Ureter (tissue), 1 donor: ENCODE data around the gene FHOD3. TPM values are rescaled to one million over a fixed set of nuclear protein-coding genes. Genes with fewer than 3 reads are reported as not detected.
A peak's percentile ranks its signal among the peaks of the same experiment; 100 is the strongest.

Source experiments
- DNase-seq: peaks from one replicate; pipeline ENCODE4 v3.0.0-alpha.2; 2020; ENCODE audit warnings: low spot score
- total RNA-seq: library from RNA; stranded (reverse); gene quantifications from one replicate; pipeline ENCODE4 v1.2.4, GENCODE V29; 2023
- donor health status: DM: yes; HTN: yes; CAD: no.

Gene FHOD3
- total RNA-seq, 1 donor from 2014 or later: 25.7 TPM

DNA sequence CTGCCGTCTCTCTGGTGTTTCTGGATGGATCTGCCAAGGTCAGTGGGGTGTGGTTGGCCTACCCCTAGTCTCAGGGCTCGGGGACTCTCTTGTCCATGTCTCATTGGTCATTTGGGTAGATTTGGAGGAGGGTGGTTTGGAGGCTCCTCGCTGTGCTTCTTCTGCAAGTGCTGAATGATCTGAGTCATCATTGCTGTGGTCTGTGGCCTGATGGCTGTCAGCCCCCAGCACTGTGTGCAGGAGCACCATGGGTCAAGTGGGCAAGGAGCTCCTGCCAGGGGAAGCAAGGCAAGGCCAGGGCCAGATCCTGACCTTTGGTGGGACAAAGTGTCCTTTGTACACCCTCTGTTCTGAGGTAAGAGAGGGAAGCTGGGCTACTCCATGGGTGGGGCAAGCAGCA, 221.8 kb downstream of the FHOD3 start:
- no peak for DNase-seq

DNA sequence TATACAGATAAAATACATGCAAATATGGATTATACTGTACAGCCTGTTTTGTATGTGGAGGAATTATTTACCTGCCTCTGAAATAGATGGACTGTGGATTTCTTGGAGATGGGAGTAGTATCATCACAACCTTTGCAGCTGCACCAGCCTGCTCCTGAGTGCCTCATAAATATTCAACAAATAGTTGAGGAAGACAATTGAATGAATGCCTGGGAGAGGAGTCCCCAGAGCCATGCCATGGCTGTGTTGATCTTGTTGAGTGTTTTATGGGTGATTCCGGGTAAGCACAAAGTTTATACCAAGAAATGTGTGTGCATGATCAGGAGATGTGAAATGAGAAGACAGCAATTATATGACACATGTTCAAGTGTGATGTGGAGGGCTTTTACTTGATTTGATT, 225.0 kb downstream of the FHOD3 start:
- no peak for DNase-seq

DNA sequence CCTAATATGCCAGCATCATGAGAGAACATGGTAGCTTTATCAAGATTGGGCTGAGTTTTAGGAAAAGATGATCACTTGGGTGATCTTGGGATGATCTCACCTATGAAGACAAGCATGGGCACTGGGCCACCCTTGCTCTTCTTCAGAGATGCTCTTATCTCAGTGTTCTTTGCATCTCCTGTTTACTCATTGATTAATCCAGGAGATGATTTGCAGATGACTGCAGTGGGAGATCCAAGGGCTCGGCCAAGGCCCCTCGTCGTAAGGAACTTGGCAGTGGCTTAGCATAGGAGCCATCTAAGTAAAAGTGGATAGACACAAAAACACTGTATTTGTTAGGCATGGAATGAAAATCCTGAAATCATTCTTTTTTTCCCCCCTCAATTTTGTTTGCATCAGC, 228.4 kb downstream of the FHOD3 start:
- no peak for DNase-seq

DNA sequence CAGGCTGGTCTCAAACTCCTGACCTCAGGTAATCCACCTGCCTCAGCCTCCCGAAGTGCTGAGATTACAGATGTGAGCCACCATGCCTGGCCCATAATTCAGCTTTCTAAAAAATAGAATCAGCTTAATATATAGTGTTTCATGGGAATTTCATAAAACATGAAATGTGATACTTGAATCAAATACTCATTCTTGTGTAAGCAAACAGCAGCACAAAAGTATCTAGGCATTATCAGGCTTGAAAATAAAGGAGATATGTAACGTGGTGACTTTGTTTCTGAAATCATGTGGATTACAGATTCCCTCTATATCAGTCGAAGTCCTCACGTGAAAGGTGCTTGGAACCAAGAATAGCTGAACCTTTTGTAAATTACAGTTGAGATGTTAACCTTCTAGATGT, 229.1 kb downstream of the FHOD3 start:
- DNase-seq: no peak

DNA sequence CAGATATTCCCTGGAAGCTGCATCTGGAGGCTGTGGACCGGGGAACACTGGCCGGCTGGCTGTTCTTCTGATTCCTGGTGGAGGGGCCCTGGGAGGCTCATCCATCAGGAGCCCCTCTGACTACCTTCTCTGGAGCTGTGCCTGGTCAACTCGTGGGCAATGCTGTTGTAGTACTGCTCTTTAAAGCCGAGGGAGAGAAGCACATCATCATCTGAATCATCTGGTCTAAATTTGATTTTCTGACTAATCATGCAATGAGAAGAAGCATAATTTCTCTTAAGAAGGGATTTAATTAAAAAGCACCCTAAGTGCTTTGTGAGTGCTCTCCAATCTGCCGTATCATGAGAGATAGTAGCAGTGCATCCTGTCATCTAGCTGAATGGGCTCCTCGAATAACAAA, 229.5 kb downstream of the FHOD3 start:
- DNase-seq: no peak

DNA sequence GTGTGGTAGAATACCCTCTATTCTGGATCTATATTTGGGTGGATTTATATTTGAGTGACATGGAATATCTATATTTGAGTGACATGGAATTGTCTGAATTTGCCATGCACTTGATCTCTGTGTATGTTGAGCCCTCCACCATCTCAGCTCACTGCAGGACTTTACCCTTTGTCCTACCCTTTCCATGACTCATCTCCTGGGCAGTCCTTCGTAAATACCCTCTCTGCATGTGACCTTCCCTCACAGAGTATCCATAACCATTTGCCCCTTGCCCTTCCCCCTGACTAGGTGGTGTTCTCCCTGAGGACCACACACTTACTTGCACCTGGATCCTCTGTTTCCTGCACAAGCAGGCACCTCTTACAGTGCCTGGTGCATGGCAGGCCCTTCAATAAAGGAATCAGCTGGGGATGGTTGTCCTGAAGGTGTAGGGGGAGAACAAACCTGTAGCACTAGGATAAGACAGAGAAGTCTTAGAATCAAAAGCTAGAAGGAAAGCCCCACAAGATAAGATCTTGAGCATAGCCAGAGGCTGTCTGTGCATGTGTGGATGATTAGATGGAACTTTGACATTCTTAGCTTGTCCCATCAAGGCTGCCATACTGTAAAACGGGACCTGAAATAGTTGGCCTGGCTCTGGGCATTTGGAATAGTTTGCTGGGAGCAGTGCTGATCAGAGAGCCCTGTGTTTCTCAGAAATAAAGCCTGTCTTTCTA, 230.4 kb downstream of the FHOD3 start:
- no peak for DNase-seq

DNA sequence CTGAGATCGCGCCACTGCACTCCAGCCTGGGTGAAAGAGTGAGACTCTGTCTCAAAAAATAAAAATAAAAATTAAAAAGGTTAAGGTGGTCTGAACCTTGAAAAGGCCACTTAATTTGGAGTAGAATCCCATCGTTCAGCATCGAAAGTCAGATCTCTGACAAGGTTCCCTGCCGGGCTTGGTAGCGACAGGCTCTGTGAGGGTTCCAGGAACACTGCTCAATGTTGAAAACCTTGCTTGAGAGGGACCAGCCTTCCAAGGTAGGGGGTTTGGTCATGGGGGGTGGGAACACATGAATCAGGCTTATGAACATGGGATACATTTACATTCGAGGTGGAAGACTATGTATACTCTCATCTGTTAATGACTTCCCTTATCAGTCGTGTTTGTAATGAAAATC, 232.2 kb downstream of the FHOD3 start:
- no peak for DNase-seq

DNA sequence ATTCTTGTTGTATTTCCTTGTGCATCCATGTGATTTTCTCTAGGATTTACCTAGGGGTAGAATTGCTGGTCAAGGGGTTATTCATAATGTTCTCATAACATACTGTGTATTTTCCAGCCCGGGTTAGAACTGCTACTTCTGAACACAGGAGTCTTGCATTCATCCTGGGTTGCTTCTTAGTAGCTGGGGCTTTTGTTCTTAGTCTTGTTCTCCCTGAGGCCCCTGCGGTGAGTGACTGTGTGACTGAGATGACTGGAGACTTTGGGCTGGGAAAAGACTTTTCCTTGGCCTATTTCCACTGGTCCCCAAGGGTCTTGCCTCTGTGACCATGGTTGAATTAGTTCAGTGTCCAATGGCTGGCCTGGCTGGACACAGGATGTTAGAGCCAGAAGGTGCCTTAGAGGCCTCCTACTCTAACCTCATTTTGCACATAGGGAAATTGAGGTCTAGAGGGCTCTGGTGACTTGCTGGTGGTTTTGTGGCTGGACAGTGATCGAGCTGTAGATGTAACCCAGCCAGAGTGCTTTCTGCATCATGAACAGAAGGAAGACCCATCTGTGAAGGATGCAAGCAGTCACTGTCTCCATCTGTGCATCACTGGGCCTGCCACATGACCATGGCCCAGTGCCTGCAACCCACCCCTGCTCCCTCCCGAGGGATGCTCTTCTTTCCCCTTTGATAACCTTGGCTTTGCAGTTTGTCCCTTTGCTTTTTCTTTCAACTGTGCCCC, 233.3 kb downstream of the FHOD3 start:
- DNase-seq: no peak

DNA sequence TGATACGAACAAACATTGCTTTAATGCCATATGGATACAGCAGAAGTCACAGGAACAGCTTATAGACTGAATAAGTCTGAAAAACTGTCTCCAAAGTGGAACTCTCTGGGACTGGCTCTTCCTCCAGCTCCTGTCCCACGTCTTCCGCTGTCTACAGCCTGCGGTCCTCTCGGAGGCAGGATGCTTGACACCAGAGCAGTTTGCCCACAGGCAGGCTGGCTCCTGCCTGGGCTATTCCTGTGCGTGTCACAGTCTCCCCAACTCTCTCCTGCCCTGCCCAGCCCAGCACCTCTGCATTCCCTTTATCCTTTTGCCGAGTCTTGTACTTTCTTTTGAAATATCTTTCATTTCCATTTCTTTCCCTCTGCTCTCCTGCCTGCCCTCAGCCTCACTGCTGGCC, 234.1 kb downstream of the FHOD3 start:
- no peak for DNase-seq

DNA sequence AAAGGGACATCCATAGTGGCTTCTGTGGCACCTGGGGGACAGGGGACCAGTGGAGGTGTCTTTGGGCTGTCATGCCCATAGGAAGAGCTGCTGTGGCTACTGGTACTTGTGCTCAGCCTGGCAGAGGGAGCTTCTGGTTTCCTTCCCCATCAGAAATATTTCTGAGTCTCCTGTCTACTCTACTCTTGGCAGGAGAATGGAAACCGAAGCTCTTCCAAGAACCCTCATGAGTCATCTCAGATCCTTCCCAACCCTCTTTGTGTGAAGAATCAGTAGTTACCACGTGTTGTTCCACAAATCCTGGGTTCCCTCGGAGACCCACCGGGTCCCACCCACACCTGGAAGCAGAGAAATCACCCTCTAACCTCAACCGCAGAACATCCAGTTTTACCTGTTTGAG, 234.9 kb downstream of the FHOD3 start:
- no peak for DNase-seq

DNA sequence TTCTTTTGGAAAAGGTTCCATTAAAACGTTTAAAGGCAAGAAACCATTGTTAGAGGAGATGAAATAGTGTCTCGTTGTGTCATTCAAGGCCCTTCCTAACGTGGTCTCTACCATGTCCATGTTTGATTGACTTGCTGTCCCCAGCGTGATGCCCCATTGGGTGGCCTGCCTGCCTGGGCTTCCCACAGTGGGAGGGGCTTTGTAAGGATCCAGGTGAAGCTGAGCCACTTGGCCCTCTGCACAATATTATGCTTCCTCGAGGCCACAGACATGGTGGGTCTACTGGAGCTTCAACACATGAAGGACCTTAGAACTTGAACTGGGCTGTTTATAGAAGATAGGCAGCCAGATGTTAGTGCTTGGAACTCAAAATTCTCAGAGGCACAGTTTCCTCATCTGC, 235.3 kb downstream of the FHOD3 start:
- DNase-seq: no peak

DNA sequence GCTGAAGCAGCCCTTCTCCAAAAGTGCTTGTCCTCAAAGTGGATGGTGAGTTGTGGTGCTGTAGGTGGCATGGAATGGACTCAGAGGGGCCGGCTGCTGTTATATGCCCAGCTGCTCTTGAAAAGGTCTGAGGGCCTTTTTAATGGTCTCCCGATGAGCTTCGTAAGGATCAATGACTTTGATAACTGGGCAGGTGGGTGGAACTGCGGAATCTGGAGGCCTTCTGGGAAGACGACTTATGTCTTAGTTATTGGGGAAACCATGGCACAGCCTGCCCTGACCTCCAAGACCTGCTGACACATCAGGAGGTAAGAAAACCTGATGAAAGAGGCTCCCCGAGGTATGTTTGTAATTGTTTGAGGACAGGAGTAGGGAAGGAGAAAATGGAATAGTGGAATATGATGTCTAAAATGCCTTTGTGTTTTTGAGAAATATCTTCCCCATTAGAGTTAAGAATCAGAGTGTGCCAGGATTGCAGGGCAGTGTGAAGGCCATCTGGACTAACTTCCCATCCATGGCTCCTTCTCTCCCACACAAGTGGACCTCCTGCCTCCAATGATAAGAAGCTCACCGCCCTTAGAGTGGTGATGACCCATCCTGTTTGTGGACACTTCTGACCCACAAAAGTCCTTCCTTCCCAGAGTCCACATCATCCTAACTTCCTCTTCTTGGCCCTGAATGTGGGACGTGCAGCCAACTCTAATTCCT, 236.1 kb downstream of the FHOD3 start:
- no peak for DNase-seq

DNA sequence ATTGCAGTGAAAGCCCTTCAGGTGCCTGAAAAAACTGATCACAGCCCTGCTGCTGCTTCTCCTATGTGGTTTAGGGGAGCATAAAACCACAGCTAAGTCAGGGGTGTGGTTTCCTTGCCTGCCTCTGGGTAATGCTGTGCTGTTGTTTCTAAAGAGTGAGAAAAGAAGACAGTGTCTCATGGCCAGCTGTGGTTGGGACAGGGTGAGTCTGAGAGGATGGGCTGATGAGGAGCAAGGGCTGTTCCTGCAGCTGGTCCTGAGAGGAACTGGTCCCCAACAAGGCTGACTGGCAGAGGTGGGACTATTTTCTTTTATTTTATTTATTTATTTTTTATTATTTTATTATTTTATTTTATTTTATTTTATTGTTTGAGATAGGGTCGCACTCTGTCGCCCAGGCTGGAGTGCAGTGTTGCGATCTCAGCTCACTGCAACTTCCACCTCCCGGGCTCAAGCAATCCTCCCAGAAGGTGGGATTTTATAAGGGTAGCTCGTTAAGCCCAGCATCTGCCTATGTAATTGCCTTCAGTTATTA, 236.7 kb downstream of the FHOD3 start:
- no peak for DNase-seq

DNA sequence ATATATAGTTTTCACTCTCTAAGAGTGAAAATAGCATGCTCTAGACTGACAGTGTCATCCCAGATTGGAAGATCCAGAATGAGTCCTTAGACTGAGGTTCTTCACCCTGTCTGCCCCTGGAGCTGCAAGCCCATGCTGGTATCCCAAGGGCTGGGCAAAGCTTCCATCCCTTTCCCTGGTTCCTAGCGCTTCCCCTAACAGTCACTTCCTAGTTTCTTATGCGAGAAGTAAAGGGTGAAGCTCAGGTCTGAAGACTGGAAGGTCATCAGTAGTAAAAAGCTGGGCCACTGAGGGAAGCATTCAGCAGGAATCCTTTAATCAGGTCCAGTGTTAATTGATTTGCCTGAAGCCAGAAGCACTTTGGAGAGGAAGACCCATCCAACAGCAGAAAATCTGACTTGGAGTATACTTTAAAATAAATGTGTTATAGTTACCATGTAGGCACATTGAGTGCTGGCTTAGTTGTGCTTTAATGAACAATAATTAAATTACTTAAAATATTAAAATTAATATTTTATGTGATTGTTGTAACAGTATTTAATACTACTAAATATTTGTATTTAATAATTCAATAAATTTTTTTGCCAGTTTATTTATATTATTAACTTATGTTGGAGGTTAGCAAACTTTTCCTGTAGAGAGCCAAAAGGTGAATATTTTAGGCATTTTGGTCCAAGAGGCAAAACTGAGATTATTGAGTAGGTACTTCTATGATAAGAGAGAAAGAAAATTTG, 237.9 kb downstream of the FHOD3 start:
- DNase-seq: no peak

DNA sequence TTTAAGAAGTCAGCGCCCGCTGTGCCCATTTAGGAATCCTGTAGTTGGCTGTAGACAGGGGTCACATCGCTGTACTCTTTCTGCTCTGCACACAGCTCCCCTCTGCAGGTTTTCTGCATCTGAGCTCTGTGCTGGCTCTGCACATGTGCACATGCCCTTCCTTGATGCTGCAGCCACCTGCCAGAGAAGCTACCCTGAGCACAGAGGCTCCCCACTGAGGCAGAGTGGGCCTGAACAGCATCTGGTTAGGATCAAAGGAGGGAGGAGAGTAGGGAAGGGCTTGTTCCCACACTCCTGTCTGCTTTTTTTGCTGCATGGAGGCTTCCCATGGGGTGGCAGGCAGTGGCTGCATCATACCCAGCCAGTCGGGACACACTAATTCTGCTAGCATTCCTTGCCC, 238.9 kb downstream of the FHOD3 start:
- no peak for DNase-seq

DNA sequence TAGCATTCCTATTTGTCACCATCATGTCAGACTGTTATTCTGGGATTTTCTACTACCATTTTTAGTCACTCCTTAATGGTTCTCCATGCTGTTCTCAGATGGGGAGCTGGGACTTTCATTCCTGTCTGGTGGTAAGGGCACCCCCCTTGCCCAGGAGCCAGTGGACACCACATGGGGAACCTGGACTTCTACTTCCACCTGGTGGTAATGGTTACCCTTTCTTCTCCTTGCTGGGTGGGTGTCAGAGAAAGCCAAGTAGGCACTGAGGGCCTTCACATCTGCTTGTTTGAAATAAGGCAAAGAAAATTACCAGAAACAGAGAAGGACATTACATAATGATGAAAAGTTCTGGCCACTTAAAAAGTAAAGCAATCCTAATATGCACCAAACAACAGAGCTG, 239.8 kb downstream of the FHOD3 start:
- no peak for DNase-seq

DNA sequence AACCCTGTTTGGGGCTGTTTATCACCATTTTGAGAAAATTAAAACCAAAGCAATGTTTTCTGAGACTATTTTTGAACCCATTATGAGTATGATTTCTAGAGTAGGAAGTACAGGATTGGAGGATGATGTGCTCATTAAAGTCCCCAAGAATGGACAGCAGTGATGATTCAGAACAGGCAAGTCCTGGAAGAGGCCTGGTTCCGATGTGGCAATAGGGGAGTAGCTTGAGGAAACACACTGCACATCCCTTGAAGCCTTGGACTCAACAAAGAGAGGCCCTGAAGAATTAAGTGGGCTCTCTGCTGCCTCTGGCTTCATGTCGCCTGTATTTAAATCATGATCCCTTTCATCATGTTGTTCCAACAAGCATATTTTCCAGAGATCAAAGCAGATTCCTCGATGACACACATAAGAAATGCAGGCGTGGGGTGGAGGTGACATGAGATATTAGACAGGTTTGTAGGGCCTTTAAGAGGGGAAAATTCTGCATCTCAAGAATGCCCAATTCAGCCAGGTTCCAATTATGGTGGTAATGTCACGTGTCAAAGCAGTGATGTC, 242.2 kb downstream of the FHOD3 start:
- DNase-seq: no peak

DNA sequence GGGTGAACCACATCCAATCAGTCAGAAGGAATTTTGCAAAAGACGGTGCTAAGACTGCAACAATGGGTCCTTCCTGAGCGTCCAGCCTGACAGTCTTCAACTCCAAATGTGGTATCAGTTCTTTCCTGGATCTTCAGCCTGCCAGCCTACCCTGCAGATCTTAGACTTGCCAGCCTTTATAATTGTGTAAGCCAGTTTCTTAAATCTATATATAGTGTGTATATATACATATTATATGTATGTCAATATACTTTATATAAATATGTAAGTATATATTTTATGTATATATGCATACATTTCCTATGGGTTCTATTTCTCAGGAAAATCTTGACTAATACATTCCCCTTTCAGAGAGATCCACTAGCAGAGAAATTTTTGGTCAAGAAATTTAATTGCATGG, 245.5 kb downstream of the FHOD3 start:
- DNase-seq: no peak

DNA sequence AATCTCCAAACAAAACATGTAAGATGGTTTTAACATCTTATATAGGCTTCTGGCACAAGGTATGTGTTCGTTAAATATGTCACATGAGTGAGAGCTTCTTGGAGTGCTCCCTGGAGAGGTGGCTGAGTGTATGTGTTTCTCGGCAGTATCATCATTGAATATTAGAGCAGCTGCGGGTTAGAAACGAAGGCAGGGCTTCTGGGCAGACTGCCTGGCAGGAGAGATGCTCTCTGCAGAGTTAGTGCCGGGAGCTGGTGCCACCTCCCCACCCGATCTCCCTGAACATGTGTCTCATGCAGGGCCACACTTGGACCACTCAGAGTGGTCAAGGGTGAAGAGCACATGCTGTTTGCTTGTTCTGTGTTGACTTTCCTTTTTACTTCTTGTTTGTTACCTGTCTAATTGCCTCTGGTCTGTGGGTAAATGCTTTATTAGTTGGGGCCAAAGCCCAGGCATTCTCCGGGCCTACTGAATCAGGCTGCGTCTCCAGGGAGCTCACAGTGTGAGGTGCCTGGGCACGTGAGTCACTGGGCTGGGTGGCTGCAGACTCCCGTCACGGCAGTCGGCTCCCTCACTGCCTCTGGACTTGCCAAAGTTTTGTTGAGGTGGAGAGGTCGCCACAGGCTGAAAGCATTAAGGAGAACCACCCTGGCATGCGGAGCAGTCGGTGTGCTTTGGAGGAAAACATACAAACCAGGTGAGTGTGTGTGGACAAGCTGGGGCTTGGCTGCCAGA, 246.6 kb downstream of the FHOD3 start:
- peak; percentile 60 for DNase-seq

DNA sequence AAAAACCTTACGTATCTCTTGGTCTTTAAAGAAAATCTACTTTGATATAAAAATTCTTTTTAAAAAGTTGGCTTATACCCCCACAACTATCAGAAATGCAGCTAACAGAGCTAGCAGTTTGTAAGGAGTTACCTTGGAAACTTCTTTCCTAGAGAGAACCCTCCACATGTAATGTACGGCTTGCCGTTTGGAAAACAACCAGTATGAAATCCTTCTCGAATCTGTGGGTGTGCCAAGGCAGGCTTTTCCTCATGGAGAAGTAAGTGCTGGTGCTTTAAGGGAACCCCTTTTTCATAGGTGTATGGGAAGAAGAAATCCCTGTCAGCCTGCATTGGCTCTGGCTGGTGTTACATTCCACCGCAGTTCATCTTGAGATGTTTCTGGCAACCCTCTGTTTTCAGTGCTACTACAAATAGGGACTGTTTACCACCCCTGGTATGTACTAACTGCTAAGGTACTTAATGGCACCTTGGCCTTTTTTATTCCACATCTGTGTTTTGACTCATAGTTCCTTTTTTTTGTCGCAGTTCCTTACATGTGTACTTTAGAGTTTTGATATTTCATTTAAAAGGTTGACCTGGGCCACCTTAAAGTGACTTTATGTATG, 248.4 kb downstream of the FHOD3 start:
- DNase-seq: no peak

DNA sequence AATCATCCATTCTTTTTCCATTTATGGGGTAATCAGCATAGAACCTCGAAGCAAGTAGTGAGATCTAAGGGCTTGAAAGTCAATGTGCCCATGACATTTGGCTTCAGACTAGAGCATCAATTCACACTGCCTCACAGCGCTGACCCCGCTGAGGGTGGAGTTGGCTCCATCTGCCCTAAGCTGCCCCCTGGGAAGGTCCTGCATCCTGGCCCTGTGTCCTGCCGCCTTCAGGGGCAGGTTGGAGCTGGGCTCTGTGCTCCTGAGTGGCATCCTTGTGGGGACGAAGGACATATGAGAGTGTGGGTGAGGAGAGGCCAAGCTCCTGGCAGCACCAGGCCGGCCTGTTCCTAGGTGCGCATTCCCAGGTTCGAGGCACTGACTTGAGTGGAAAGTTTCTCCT, 249.4 kb downstream of the FHOD3 start:
- DNase-seq: no peak
